ENCODE data around the gene PDILT. TPM values are rescaled to one million over a fixed set of nuclear protein-coding genes. Genes with fewer than 3 reads are reported as not detected.

PDILT gene
- total RNA-seq, 4 donors from 2014 or later = not detected

DNA sequence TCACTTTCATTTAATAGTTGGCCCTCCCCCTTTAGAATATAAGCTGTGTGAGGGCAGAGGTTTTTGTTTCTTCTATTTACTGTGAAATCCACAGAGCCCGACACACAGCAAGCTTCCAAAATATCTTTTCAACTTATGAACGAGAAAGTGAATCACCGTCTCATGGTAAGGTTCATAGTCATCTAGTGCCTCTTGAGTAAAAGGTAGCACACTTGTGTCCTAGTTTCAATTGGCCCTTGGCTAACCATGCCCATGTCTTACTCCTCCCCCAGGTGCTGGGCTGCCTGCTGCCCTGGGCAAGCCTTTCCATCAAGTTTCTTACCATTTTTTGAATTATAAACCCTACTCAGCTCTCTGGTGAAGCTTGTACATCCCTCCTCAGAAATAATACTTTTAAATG lies 64.8 kb downstream of the PDILT start:
- DNase-seq (ENCODE audit: low spot score in 2 of 2) = no peak
- 85 to 91% methylated on average over 3 of the region's 3 CpGs for WGBS, 2 donors
- intact Hi-C loops (cut with DNase I; ENCODE audit: low total_unique reads) = no loop called here
- H3K4me3 ChIP-seq (ENCODE audit: low read depth, poor library complexity, severe bottlenecking) = no peak overlapping the region
- TF ChIP-seq, protein P1, sequence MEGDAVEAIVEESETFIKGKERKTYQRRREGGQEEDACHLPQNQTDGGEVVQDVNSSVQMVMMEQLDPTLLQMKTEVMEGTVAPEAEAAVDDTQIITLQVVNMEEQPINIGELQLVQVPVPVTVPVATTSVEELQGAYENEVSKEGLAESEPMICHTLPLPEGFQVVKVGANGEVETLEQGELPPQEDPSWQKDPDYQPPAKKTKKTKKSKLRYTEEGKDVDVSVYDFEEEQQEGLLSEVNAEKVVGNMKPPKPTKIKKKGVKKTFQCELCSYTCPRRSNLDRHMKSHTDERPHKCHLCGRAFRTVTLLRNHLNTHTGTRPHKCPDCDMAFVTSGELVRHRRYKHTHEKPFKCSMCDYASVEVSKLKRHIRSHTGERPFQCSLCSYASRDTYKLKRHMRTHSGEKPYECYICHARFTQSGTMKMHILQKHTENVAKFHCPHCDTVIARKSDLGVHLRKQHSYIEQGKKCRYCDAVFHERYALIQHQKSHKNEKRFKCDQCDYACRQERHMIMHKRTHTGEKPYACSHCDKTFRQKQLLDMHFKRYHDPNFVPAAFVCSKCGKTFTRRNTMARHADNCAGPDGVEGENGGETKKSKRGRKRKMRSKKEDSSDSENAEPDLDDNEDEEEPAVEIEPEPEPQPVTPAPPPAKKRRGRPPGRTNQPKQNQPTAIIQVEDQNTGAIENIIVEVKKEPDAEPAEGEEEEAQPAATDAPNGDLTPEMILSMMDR (IDR thresholded peaks at IDR 0.05) = no peak
- no peak for TF ChIP-seq POLR2A (IDR thresholded peaks at IDR 0.05)

DNA sequence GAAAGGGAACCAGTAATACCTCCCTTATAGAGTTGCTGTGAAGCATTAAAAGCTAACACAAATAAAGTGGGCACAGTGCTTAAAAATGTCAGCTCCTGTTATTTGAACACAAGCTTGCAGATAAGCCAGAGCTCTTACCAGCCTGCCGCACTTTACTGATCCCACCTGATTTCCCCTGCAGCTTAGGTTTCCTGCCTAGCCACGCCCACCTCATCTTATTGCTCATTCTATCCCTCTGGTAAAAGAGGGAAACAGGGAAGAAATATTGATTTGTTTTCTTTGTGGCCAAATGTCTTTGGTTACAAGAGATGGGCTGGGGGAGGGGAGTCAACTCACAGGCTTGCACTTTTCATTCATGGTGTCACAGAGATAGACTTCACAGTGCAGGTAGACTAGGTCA lies 67.6 kb downstream of the PDILT start:
- H3K4me3 ChIP-seq (ENCODE audit: low read depth, poor library complexity, severe bottlenecking) = no peak overlapping the region
- intact Hi-C loops (cut with DNase I; ENCODE audit: low total_unique reads) = no loop called here
- no peak for TF ChIP-seq POLR2A (IDR thresholded peaks at IDR 0.05)
- TF ChIP-seq, protein P1 (IDR thresholded peaks at IDR 0.05) = no peak
- DNase-seq (ENCODE audit: low spot score in 2 of 2) = no peak
- WGBS, 2 donors = 49 to 53% methylated on average over 2 of the region's 2 CpGs

DNA sequence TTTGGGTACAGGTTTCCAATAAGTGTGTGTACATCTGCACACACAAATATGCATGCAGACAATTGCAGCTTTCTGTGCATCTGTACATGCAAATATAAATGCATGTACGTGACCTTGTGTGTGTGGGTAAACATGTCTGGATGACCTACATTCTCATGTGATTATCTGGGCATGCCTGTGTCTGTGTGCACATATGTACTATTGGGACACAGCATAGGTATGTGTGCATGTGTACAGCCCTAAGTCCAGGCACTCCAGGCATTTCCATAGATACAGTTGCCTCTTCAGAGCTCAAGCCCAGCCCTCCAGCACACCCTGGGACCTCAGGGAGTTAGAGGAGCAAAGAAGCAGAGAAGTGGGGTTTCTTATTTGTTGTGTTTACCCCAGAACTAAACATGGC lies 70.1 kb downstream of the PDILT start:
- intact Hi-C loops (cut with DNase I; ENCODE audit: low total_unique reads) = no loop called here
- TF ChIP-seq POLR2A (IDR thresholded peaks at IDR 0.05) = no peak
- TF ChIP-seq, protein P1 (IDR thresholded peaks at IDR 0.05) = no peak
- WGBS, 2 donors = 73 to 79% methylated on average over 1 of the region's 1 CpG

DNA sequence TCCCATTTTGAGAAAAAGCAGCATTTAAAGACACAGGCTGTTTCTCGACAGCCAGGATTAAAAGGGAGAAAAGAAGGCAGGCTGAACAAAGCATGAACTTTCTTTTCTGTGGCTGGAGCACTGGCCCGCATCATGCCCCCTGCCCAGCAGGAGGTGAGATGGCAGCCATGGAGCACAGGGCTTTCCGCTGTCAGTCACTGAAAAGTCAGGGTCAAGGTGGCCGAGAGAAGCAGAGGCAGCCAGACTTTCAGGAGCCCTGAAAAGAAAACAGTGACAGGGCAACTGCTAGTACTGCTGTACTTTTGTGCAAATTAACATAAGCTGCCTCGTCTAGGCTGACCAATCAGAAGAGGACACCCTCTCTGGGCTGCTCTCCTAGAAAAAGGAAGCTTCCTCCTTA lies 71.4 kb downstream of the PDILT start:
- H3K4me3 ChIP-seq (ENCODE audit: low read depth, poor library complexity, severe bottlenecking) = no peak overlapping the region
- WGBS, 2 donors = 67 to 78% methylated on average over 5 of the region's 5 CpGs
- DNase-seq (ENCODE audit: low spot score in 2 of 2) = no peak
- intact Hi-C loops (cut with DNase I; ENCODE audit: low total_unique reads) = no loop called here
- TF ChIP-seq POLR2A (IDR thresholded peaks at IDR 0.05) = no peak

More for the DNA sequence above, 70.1 kb downstream of the PDILT start:
- no peak overlapping the region for H3K4me3 ChIP-seq (ENCODE audit: low read depth, poor library complexity, severe bottlenecking)
- DNase-seq (ENCODE audit: low spot score in 2 of 2) = no peak

DNA sequence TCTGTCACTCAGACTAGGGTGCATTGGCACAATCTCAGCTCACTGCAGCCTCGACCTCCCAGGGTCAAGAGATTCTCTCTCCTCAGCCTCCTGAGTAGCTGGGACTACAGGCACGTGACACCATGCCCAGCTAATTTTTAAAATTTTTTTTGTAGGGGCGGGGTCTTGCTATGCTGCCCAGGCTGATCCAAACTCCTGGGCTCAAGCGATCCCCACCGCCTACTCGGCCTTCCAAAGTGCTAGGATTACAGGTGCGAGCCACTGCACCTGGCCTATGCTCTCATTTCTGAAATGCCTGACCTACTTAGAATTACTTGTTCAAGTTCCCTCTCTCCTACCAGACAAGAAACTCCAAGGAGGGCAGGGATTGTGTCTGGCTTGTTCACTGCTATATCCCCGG lies 72.1 kb downstream of the PDILT start:
- 86 to 88% methylated on average over 8 of the region's 8 CpGs for WGBS, 2 donors
- intact Hi-C loops (cut with DNase I; ENCODE audit: low total_unique reads) = no loop called here
- no peak overlapping the region for H3K4me3 ChIP-seq (ENCODE audit: low read depth, poor library complexity, severe bottlenecking)
- no peak for DNase-seq (ENCODE audit: low spot score in 2 of 2)
- TF ChIP-seq, protein P1 (IDR thresholded peaks at IDR 0.05) = no peak
- TF ChIP-seq POLR2A (IDR thresholded peaks at IDR 0.05) = no peak

DNA sequence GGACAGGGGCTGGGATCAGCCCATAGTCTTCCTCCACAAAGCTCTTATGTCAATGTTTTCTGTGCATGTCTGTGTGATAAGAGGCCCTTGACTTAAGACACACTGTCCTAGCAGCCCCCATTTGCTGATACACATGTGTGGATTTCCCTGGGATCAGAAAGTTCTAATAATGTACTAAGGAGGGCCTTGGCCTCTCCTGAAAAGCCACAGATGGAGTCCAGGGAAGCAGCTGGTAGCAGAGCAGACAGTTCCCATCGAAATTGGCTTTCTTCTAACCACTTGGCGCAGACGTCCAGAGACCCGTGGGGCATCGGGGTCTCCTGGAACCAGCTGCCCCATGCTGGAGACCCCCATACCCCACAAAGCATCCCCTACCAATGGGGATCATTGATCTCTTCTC lies 72.9 kb downstream of the PDILT start:
- DNase-seq (ENCODE audit: low spot score in 2 of 2) = no peak
- intact Hi-C loops (cut with DNase I; ENCODE audit: low total_unique reads) = no loop called here
- WGBS, 2 donors = 80 to 87% methylated on average over 5 of the region's 5 CpGs
- TF ChIP-seq POLR2A (IDR thresholded peaks at IDR 0.05) = no peak
- TF ChIP-seq, protein P1 (IDR thresholded peaks at IDR 0.05) = no peak
- H3K4me3 ChIP-seq (ENCODE audit: low read depth, poor library complexity, severe bottlenecking) = no peak overlapping the region

Measured in lower leg skin (tissue), 4 donors.